CD4-positive, alpha-beta T cell treated with Interleukin-12 subunit alpha and Interleukin-12 subunit beta, for 1 hour (primary cell): ENCODE data around the gene PRPS1.
"Not testable (repeated sequence)": the region's sequence is repeated elsewhere in the genome, so short reads cannot be mapped to it uniquely, and the experiment has no call there.

Experiments
- DNase-seq: peaks from one replicate; pipeline ENCODE4 v3.0.0-alpha.2; 2020

PRPS1 gene

GRCh38 chrX:107675823-107676555 is 47.7 kb downstream of the PRPS1 start:
- DNase-seq, result peak; percentile 49

- DNase-seq, result peak; percentile 66
These were observed 48.5 kb downstream of the PRPS1 start for GRCh38 chrX:107676559-107677378.

GRCh38 chrX:107677501-107677901 is 49.2 kb downstream of the PRPS1 start:
- no peak for DNase-seq

DNA sequence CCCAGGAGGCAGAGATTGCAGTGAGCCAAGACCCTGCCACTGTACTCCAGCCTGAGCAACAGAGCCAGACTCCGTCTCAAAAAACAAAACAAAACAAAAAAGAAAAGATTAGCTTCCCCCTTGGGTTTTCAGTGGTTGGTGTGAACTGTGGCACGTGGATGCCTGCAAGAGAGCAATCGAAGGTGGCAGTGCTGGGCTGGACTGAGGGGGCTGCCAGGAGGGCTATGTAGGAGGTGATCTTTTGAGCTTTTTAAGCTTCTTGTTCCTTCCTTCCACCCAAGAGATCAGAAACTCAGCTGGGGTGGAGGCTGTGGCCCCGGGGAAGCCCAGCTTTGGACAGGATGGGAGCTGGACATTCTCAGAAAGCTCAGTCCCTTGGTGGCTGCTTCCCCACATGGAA is 49.6 kb downstream of the PRPS1 start:
- DNase-seq, result peak; percentile 20

- peak; percentile 78 for DNase-seq
These were observed 50.8 kb downstream of the PRPS1 start for GRCh38 chrX:107678957-107679740.

GRCh38 chrX:107682256-107682655 is 53.9 kb downstream of the PRPS1 start:
- DNase-seq, result no peak

- DNase-seq, result no peak
These were observed 55.0 kb downstream of the PRPS1 start for GRCh38 chrX:107683124-107683895.

GRCh38 chrX:107683931-107684330 is 55.6 kb downstream of the PRPS1 start:
- DNase-seq, result no peak

DNA sequence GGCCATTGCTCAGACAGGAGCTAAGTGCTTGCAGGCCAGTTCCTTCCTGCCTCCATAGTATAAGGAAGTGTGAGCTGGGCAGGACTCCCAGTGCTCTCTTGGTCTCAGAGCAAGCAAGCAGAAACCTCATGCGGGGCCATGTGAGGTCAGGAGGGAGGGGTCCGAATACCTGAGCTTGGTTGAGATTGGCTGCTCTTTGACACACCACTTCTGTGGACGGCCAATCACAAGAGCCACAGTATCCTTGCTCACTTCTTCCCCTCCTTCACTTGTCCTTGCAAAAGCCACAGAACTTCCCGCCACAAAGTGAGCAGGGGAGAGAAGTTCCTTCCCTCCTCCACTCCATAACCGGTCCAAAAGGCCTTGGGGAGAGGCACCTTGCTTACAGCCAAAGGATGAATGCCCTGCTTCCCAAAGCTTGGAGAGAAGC is 56.7 kb downstream of the PRPS1 start:
- DNase-seq, result peak; percentile 33

GRCh38 chrX:107685586-107685985 is 57.3 kb downstream of the PRPS1 start:
- DNase-seq, result not testable (repeated sequence)

DNA sequence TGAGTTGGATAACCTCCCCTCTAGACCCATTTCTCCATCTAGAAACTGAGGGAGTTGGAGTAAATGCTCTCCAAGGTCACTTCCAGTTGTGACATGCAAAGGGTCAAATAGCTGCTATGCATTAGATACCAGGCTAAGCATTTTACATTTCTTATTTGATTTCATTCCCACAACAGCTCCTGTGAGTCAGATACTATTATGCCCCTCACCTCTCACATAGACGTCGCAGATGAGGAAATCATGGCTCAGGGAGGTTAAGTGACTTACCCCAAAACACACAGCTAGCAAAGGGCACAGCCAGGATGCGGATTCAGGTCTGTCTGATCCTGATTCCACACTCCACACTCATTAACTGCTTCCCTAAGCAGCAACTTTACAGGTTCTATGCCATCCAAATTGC is 57.7 kb downstream of the PRPS1 start:
- no peak for DNase-seq

- DNase-seq, result no peak
These were observed 58.5 kb downstream of the PRPS1 start for GRCh38 chrX:107686792-107687191.

DNA sequence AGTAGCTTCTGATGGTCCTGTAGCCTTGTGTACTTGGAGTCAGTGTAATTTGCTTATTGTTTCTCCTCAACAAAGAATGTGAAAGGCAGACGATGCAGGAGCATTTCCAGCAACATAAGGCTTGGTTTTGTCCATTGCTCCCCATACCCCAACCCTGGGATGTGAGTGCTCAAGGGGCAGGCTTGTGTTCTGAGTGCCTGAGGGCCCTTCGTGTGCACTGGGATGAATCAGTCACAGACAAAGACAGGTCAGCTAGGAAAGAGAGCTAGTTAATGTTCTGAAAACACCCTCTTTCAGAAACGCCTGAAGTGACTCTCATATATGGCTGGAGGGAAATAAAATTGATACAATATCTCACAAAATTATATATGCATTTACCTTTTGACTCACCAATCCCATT is 59.1 kb downstream of the PRPS1 start:
- no peak for DNase-seq

GRCh38 chrX:107691024-107691448 is 62.7 kb downstream of the PRPS1 start:
- DNase-seq, result no peak

DNA sequence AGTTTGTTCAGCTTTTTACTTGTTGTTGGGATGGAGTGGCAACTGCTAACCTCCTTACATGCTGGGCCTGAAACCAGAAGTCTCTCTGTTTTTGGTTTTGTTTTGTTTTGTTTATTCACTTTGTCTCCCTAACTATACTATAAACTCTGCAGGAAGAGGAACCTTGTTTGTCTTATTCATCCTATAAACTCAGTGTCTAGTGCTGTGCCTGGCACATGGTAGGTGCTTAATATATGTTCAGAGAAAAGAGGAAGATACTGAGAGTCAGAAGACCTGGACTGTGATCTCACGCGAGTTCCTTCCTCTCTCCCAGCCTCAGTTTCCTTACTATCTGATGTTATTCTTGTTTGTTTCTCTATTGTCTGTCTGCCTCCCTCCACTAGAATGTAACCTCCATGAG is 71.3 kb downstream of the PRPS1 start:
- DNase-seq, result no peak

- DNase-seq, result no peak
These were observed 72.0 kb downstream of the PRPS1 start for GRCh38 chrX:107700317-107700774.
